Kidney (tissue), 14 donors: Measurements from ENCODE around the gene RBL2. TPM values are rescaled to one million over a fixed set of nuclear protein-coding genes. Genes with fewer than 3 reads are reported as not detected.

Source experiments
- DNase-seq, 5 donors: peaks; one replicate each; pipeline ENCODE4 v3.0.0-alpha.2; 2013 to 2020
- FAIRE-seq: peaks from 2 replicates; lab custom pipeline; 2012; peaks lifted over from hg19 to GRCh38; lab: Jason Lieb, UNC
- H3K27ac ChIP-seq, 2 donors: one replicate each; pipeline ENCODE4 v1.7.0; 2013; ENCODE audit warnings: low read depth in 2 of 2, low read length in 2 of 2, inconsistent platforms in 1 of 2
- H3K27me3 ChIP-seq: one replicate; pipeline ENCODE4 v1.7.1; 2013; ENCODE audit warnings: low read length, inconsistent platforms; ENCODE audit not compliant: control insufficient read depth, insufficient read depth
- H3K36me3 ChIP-seq, 3 donors: one replicate each; pipeline versions ENCODE4 v1.7.0 to v1.7.1; 2013; ENCODE audit warnings: low read length in 3 of 3, control low read depth in 1 of 3, inconsistent platforms in 1 of 3; ENCODE audit not compliant: insufficient read depth in 3 of 3, control insufficient read depth in 2 of 3
- H3K4me1 ChIP-seq, 3 donors: one replicate each; pipeline versions ENCODE4 v1.7.0 to v1.7.1; 2013; ENCODE audit warnings: low read length in 3 of 3, inconsistent platforms in 1 of 3, low read depth in 1 of 3; ENCODE audit not compliant: control insufficient read depth in 2 of 3, insufficient read depth in 2 of 3
- H3K4me3 ChIP-seq, 3 donors: one replicate each; pipeline versions ENCODE4 v1.7.0 to v1.8.1; 2013; ENCODE audit warnings: low read length in 3 of 3, control low read depth in 1 of 3, inconsistent platforms in 1 of 3
- H3K9ac ChIP-seq, 3 donors: one replicate each; pipeline versions ENCODE4 v1.7.0 to v1.7.1; 2013; ENCODE audit warnings: low read length in 3 of 3, control low read depth in 1 of 3, inconsistent platforms in 1 of 3
- H3K9me3 ChIP-seq, 3 donors: one replicate each; pipeline versions ENCODE4 v1.7.0 to v1.7.1; 2013; ENCODE audit warnings: low read length in 3 of 3, control low read depth in 1 of 3, inconsistent platforms in 1 of 3; ENCODE audit not compliant: control insufficient read depth in 2 of 3, insufficient read depth in 1 of 3
- CTCF ChIP-seq: IDR thresholded peaks from 3 replicates; pipeline ENCODE4 v1.5.1; 2012; ENCODE audit warnings: mild to moderate bottlenecking, moderate library complexity, borderline replicate concordance; ENCODE audit not compliant: insufficient read depth; ENCODE audit errors: extremely low read depth
- intact Hi-C: fragments of 100-400 bp; cut with DNase I; formaldehyde crosslinking; loops from one replicate; pipeline ENCODE4 v1.11.1; 2022
- polyA plus RNA-seq: library from polyadenylated mRNA; stranded (reverse); fragments of 350-450 nt; fragmentation: Illumina TruSeq; extraction: RNeasy Lipid Tissue Mini Kit (QIAGEN cat#74804); gene quantifications from one replicate; pipeline ENCODE4 v1.2.3, GENCODE V29; 2014; ENCODE audit warnings: low read depth, low replicate concordance; ENCODE audit not compliant: insufficient read depth
- total RNA-seq: library from RNA; stranded (reverse); fragmentation: NEBNext Ultra II Directional; extraction: Animal tissue kit (Norgen Biotek cat#: 25700); gene quantifications from one replicate; pipeline ENCODE4 v1.2.1, GENCODE V29; 2021
- donor health status: control.
- donor health status: control.
- donor health status: control.
- donor health status: control.
- donor health status: control.
- donor health status: DM: yes; HTN: yes; CAD: no.
- donor health status: Normal renal cell carcinoma (clear cell type).

The RBL2 gene
- total and polyA plus RNA-seq, 2 donors from 2014 or later: 22.7 to 67.9 TPM

- FAIRE-seq (no peak), DNase-seq (no peak)
- Histone ChIP-seq H3K27me3 (no peaks in the 10 kb centered on the region), H3K27ac (no peak overlapping the region), H3K9me3 (no peaks in the 10 kb centered on the region), H3K36me3 (peaks cover 8 to 27% (median 22%) of the 10 kb centered on the region in 3 donors), H3K4me3 (no peak overlapping the region), H3K4me1 (no peaks in the 10 kb centered on the region), H3K9ac (no peak overlapping the region)
- intact Hi-C loops: no loop called here
- no peak for TF ChIP-seq CTCF
Measured at GRCh38 chr16:53457670-53458069, 23.4 kb downstream of the RBL2 start.

GRCh38 chr16:53458635-53459034 is 24.4 kb downstream of the RBL2 start:
- no peak for TF ChIP-seq CTCF
- no peaks in the 10 kb centered on the region for H3K4me1 ChIP-seq
- DNase-seq (no peak), FAIRE-seq (no peak)
- no peak overlapping the region for H3K9ac ChIP-seq
- H3K27ac ChIP-seq: no peak overlapping the region
- H3K36me3 ChIP-seq: peaks cover 8 to 22% (median 22%) of the 10 kb centered on the region in 3 donors
- H3K4me3 ChIP-seq: no peak overlapping the region
- H3K27me3 ChIP-seq: no peaks in the 10 kb centered on the region
- no peaks in the 10 kb centered on the region for H3K9me3 ChIP-seq
- intact Hi-C loops: no loop called here

GRCh38 chr16:53465606-53466280 is 31.5 kb downstream of the RBL2 start:
- H3K4me3 ChIP-seq: no peak overlapping the region
- H3K36me3 ChIP-seq: peaks cover 4 to 21% (median 11%) of the 10 kb centered on the region in 3 donors
- H3K9me3 ChIP-seq: no peaks in the 10 kb centered on the region
- no peak overlapping the region for H3K27ac ChIP-seq
- FAIRE-seq (no peak), DNase-seq (no peak)
- H3K27me3 ChIP-seq: no peaks in the 10 kb centered on the region
- TF ChIP-seq CTCF: no peak
- intact Hi-C loops: no loop called here
- no peaks in the 10 kb centered on the region for H3K4me1 ChIP-seq
- no peak overlapping the region for H3K9ac ChIP-seq
